Pancreas (tissue), 10 donors: ENCODE results near the gene IP6K3. TPM values are rescaled to one million over a fixed set of nuclear protein-coding genes. Genes with fewer than 3 reads are reported as not detected.

Experiments
- ATAC-seq, 4 donors: fragments of 200-7000 bp; cut with Tn5 transposase; one replicate each; pipeline versions ENCODE4 v1.8.0 to v1.9.1; 2020; ENCODE audit warnings: mild to moderate bottlenecking in 4 of 4, moderate library complexity in 4 of 4
- DNase-seq, 6 donors: peaks; one replicate each; pipeline ENCODE4 v3.0.0-alpha.2; 2020
- FAIRE-seq: peaks from 2 replicates; lab custom pipeline; 2012; peaks lifted over from hg19 to GRCh38; lab: Jason Lieb, UNC
- H3K27ac ChIP-seq, 4 donors: fragments of 200-600 bp; sonication (generic); 1 replicate in 3 of 4; 2 replicates in 1 of 4; pipeline versions ENCODE4 v1.5.0 to v1.8.0; 2020
- H3K27me3 ChIP-seq, 4 donors: fragments of 200-600 bp; one replicate each; pipeline ENCODE4 v1.8.0; 2021
- H3K36me3 ChIP-seq, 3 donors: fragments of 200-600 bp; sonication (generic) in 1 of 3; one replicate each; pipeline versions ENCODE4 v1.5.0 to v1.8.0; 2020 to 2021
- H3K4me1 ChIP-seq, 3 donors: fragments of 200-600 bp; one replicate each; pipeline ENCODE4 v1.8.0; 2021
- H3K4me3 ChIP-seq, 4 donors: fragments of 200-600 bp; sonication (generic) in 2 of 4; one replicate each; pipeline versions ENCODE4 v1.5.0 to v1.8.0; 2020 to 2021
- H3K9me3 ChIP-seq, 4 donors: fragments of 200-600 bp; one replicate each; pipeline ENCODE4 v1.8.0; 2021
- WGBS, 2 donors: extraction: QIAGEN DNeasy Blood & Tissue Kit; methylation state at CpG; one replicate each; pipeline ENCODE4 v1.1.7; 2013; 5-methylcytosine and 5-hydroxymethylcytosine counted together
- intact Hi-C, 3 donors: fragments of 100-400 bp; cut with DNase I; formaldehyde crosslinking; loops; one replicate each; pipeline versions ENCODE4 v1.11.1 to v1.14.2; 2022
- polyA plus RNA-seq, 2 donors: library from polyadenylated mRNA; stranded (reverse); fragments of 200-250 nt; gene quantifications; one replicate each; pipeline ENCODE4 v1.2.3, GENCODE V29; 2013
- total RNA-seq, 6 donors: library from RNA; stranded (reverse); fragmentation: NEBNext Ultra II Directional in 4 of 6; extraction: Animal tissue kit (Norgen Biotek cat#: 25700) in 4 of 6; gene quantifications; one replicate each; pipeline versions ENCODE4 v1.2.1 to v1.2.4, GENCODE V29; 2021 to 2023
- TF ChIP-seq, protein P1 (sequence below), 4 donors: fragments of 200-600 bp; sonication (generic) in 3 of 4; IDR thresholded peaks; one replicate each; pipeline versions ENCODE4 v1.5.0 to v1.8.0; 2021; ENCODE audit warnings: antibody characterized with exemption in 4 of 4
- donor health status: healthy with polysubstance abuse.
- donor health status: DM: no; HTN: no; CAD: no; lungs with moderate emphysema.
- donor health status: DM: no; HTN: no; CAD: no.
- donor health status: control.
- donor health status: control.
- donor health status: Bipolar disorder and iron deficiency.
- donor health status: DM: yes; HTN: yes; CAD: no.
- donor health status: DM: no; HTN: no; CAD: no.
- donor health status: DM: no; HTN: no; CAD: no.
- donor health status: DM: yes; HTN: yes; CAD: no.

The IP6K3 gene
- total and polyA plus RNA-seq, 8 donors, result 0.12 to 0.69 (median 0.36) TPM

- ATAC-seq (no peak), FAIRE-seq (no peak), DNase-seq (peak in 1 of 6 donors; percentile 49)
- H3K36me3 ChIP-seq, result no peaks in the 10 kb centered on the region
- H3K4me3 ChIP-seq, result no peak overlapping the region
- TF ChIP-seq, protein P1, sequence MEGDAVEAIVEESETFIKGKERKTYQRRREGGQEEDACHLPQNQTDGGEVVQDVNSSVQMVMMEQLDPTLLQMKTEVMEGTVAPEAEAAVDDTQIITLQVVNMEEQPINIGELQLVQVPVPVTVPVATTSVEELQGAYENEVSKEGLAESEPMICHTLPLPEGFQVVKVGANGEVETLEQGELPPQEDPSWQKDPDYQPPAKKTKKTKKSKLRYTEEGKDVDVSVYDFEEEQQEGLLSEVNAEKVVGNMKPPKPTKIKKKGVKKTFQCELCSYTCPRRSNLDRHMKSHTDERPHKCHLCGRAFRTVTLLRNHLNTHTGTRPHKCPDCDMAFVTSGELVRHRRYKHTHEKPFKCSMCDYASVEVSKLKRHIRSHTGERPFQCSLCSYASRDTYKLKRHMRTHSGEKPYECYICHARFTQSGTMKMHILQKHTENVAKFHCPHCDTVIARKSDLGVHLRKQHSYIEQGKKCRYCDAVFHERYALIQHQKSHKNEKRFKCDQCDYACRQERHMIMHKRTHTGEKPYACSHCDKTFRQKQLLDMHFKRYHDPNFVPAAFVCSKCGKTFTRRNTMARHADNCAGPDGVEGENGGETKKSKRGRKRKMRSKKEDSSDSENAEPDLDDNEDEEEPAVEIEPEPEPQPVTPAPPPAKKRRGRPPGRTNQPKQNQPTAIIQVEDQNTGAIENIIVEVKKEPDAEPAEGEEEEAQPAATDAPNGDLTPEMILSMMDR (IDR thresholded peaks at IDR 0.05), result no peak
- intact Hi-C loops, result no loop called here
- no peaks in the 10 kb centered on the region for H3K27me3 ChIP-seq
- H3K9me3 ChIP-seq, result no peaks in the 10 kb centered on the region
- 68 to 87% methylated on average over 7 of the region's 7 CpGs for WGBS, 2 donors
- H3K27ac ChIP-seq, result peak overlapping the region; percentile 59 to 87 (median 76)
- peaks cover 20 to 38% (median 33%) of the 10 kb centered on the region in 3 donors for H3K4me1 ChIP-seq
These were observed 15.7 kb downstream of the IP6K3 start for GRCh38 chr6:33731035-33731434.

DNA sequence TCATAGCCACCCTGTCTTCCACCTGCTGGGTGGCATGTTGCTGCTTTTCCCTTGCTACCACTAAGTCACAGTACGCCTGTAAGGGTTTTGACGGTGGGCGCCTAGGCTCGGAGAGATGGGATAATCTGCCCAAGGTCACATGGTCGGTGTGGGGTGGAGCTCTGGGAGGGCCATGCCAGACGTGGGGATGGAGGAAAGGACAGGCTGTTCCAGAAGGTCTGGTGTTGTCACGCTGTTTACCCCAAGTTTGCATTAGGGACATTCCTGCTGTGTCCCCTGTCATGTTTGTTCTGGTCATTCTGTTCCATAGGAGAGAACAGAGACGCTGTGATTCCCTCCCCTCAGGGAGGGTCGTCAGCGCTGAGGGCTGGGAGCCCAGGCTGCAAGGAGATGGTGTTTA is 16.1 kb downstream of the IP6K3 start:
- peaks cover 20 to 38% (median 33%) of the 10 kb centered on the region in 3 donors for H3K4me1 ChIP-seq
- no peak for ATAC-seq
- no peak for DNase-seq
- no peak overlapping the region for H3K4me3 ChIP-seq
- H3K36me3 ChIP-seq, result no peaks in the 10 kb centered on the region
- peak overlapping the region; percentile 59 to 87 (median 76) for H3K27ac ChIP-seq
- TF ChIP-seq, protein P1 (IDR thresholded peaks at IDR 0.05), result no peak
- 49 to 72% methylated on average over 10 of the region's 10 CpGs for WGBS, 2 donors
- no peaks in the 10 kb centered on the region for H3K9me3 ChIP-seq
- intact Hi-C loops, result no loop called here
- no peaks in the 10 kb centered on the region for H3K27me3 ChIP-seq
- FAIRE-seq, result no peak

- H3K4me3 ChIP-seq, result no peak overlapping the region
- intact Hi-C loops, result no loop called here
- TF ChIP-seq, protein P1 (IDR thresholded peaks at IDR 0.05), result no peak
- H3K27me3 ChIP-seq, result no peaks in the 10 kb centered on the region
- FAIRE-seq (no peak), DNase-seq (no peak), ATAC-seq (no peak)
- peak overlapping the region in 1 of 4 donors; percentile 79 for H3K27ac ChIP-seq
- peaks cover 20 to 38% (median 34%) of the 10 kb centered on the region in 3 donors for H3K4me1 ChIP-seq
- H3K9me3 ChIP-seq, result no peaks in the 10 kb centered on the region
- WGBS, 2 donors, result 95% methylated on average over 6 of the region's 6 CpGs
- no peaks in the 10 kb centered on the region for H3K36me3 ChIP-seq
These were observed 17.6 kb downstream of the IP6K3 start for GRCh38 chr6:33729059-33729458.

GRCh38 chr6:33728438-33728837 is 18.3 kb downstream of the IP6K3 start:
- Histone ChIP-seq H3K9me3 (no peaks in the 10 kb centered on the region), H3K4me1 (peaks cover 20 to 41% (median 38%) of the 10 kb centered on the region in 3 donors), H3K27ac (peak overlapping the region; percentile 13 to 79 (median 71)), H3K36me3 (no peaks in the 10 kb centered on the region), H3K27me3 (no peaks in the 10 kb centered on the region), H3K4me3 (no peak overlapping the region)
- intact Hi-C loops, result no loop called here
- ATAC-seq (peak; percentile 53 to 77 (median 60)), DNase-seq (peak in 4 of 6 donors; percentile 51 to 60 (median 59)), FAIRE-seq (no peak)
- 57 to 60% methylated on average over 11 of the region's 11 CpGs for WGBS, 2 donors
- TF ChIP-seq, protein P1 (IDR thresholded peaks at IDR 0.05), result no peak

DNA sequence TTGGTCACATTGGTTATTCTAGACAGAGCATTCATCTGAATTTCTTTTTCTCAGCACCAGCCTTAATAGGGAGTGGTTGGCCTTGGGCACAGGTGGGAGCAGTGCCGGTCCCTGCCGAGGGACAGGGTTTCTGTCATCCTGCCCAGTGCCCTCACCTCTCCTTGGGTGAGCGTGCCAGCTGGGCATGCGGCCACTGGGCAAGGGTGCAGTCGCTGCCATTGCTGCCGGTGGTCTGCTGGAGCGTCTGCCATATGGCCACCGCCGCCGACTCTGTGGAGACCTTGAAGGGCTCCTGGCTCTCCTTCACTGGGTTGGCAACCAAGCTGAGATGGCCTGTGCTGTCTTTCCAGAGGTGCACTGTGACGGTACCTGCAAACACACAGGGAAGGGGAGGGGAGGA is 18.8 kb downstream of the IP6K3 start:
- H3K9me3 ChIP-seq, result no peaks in the 10 kb centered on the region
- ATAC-seq (peak; percentile 85 to 90 (median 86)), DNase-seq (peak; percentile 80 to 94 (median 87)), FAIRE-seq (no peak)
- H3K27me3 ChIP-seq, result no peaks in the 10 kb centered on the region
- intact Hi-C loops, result no loop called here
- WGBS, 2 donors, result 22 to 35% methylated on average over 11 of the region's 11 CpGs
- H3K36me3 ChIP-seq, result no peaks in the 10 kb centered on the region
- TF ChIP-seq, protein P1 (IDR thresholded peaks at IDR 0.05), result no peak
- peak overlapping the region; percentile 13 to 79 (median 71) for H3K27ac ChIP-seq
- H3K4me1 ChIP-seq, result peaks cover 25 to 46% (median 36%) of the 10 kb centered on the region in 3 donors
- no peak overlapping the region for H3K4me3 ChIP-seq
